PC-3 (cell line): Measurements from ENCODE around the gene ANKRD10. TPM values are rescaled to one million over a fixed set of nuclear protein-coding genes. Genes with fewer than 3 reads are reported as not detected.
A peak's percentile ranks its signal among the peaks of the same experiment; 100 is the strongest.

Experiments
- ATAC-seq: fragments of 200-7000 bp; cut with Tn5 transposase; 2 replicates; pipeline ENCODE4 v1.9.1; 2020; ENCODE audit warnings: mild to moderate bottlenecking, moderate library complexity
- BruUV-seq: library from RNA; stranded (reverse); fragments of 400-500 nt; replicated peaks from 2 replicates; lab custom pipeline; 2021; lab: Mats Ljungman, UMichigan
- CTCF ChIA-PET: fragments of 300-600 bp; sonication (Branson Sonifier 250); formaldehyde crosslinking; loops from one replicate; lab custom pipeline; 2022; ENCODE audit warnings: antibody characterized with exemption; lab: Charles Lee
- POLR2A ChIA-PET: fragments of 300-600 bp; sonication (Branson Sonifier 250); formaldehyde crosslinking; loops from one replicate; lab custom pipeline; 2022; ENCODE audit warnings: antibody characterized with exemption; ENCODE audit not compliant: unreplicated experiment; lab: Charles Lee
- DNase-seq: peaks from one replicate; pipeline ENCODE4 v3.0.0-alpha.2; 2015
- H2AFZ ChIP-seq: fragments of 300-600 bp; sonication (generic); 2 replicates; pipeline ENCODE4 v1.6.0; 2016; ENCODE audit warnings: antibody characterized with exemption, low read length
- H3F3A ChIP-seq: fragments of 300-600 bp; sonication (generic); one replicate; pipeline ENCODE4 v1.6.0; 2017; ENCODE audit warnings: antibody characterized with exemption, low read length, control low read depth, mild to moderate bottlenecking; ENCODE audit not compliant: unreplicated experiment
- H3K27ac ChIP-seq: fragments of 300-600 bp; sonication (generic); 2 replicates; pipeline ENCODE4 v1.5.1; 2016; ENCODE audit warnings: mild to moderate bottlenecking, low read length
- H3K27me3 ChIP-seq: fragments of 300-600 bp; sonication (generic); 2 replicates; pipeline ENCODE4 v1.6.1; 2016; ENCODE audit warnings: low read length, mixed read lengths
- H3K36me3 ChIP-seq: fragments of 300-600 bp; sonication (generic); 2 replicates; pipeline ENCODE4 v1.6.1; 2016; ENCODE audit warnings: low read depth, mixed run types, low read length, mixed read lengths
- H3K4me1 ChIP-seq: fragments of 300-600 bp; sonication (generic); 2 replicates; pipeline ENCODE4 v1.5.1; 2016; ENCODE audit warnings: low read length; ENCODE audit not compliant: insufficient read depth
- H3K4me2 ChIP-seq: fragments of 300-600 bp; sonication (generic); 2 replicates; pipeline ENCODE4 v1.6.0; 2016; ENCODE audit warnings: low read length
- H3K4me3 ChIP-seq: fragments of 300-600 bp; sonication (generic); 2 replicates; pipeline ENCODE4 v1.5.1; 2016; ENCODE audit warnings: mild to moderate bottlenecking, low read length, mixed read lengths
- H3K79me2 ChIP-seq: fragments of 300-600 bp; sonication (generic); 2 replicates; pipeline ENCODE4 v1.6.1; 2017; ENCODE audit warnings: low read length, mixed read lengths
- H3K9ac ChIP-seq: fragments of 300-600 bp; sonication (generic); 2 replicates; pipeline ENCODE4 v1.6.0; 2016; ENCODE audit warnings: mild to moderate bottlenecking, low read length
- H3K9me2 ChIP-seq: fragments of 300-600 bp; sonication (generic); replicated peaks from 2 replicates; pipeline ENCODE4 v1.6.1; 2016; ENCODE audit warnings: mixed run types, low read length, mixed read lengths
- H3K9me3 ChIP-seq: fragments of 300-600 bp; sonication (generic); 2 replicates; pipeline ENCODE4 v1.6.1; 2016; ENCODE audit warnings: low read length, mixed read lengths
- H4K20me1 ChIP-seq: fragments of 300-600 bp; sonication (generic); 2 replicates; pipeline ENCODE4 v1.6.1; 2016; ENCODE audit warnings: low read length, mixed read lengths
- CTCF ChIP-seq: fragments of 300-600 bp; sonication (generic); conservative IDR thresholded peaks from 2 replicates; pipeline ENCODE4 v1.5.1; 2017; ENCODE audit warnings: antibody characterized with exemption, low read depth, mild to moderate bottlenecking, low read length
- EZH2 ChIP-seq: fragments of 300-600 bp; sonication (generic); IDR thresholded peaks from one replicate; pipeline ENCODE4 v1.6.1; 2017; ENCODE audit warnings: antibody characterized with exemption, mild to moderate bottlenecking, low read length; ENCODE audit not compliant: unreplicated experiment
- EZH2phosphoT487 ChIP-seq: fragments of 300-600 bp; sonication (generic); IDR thresholded peaks from 2 replicates; pipeline ENCODE4 v1.6.1; 2018; ENCODE audit warnings: mild to moderate bottlenecking, antibody characterized with exemption, low read length, borderline replicate concordance
- intact Hi-C: fragments of 100-400 bp; cut with micrococcal nuclease; formaldehyde crosslinking; loops from 2 replicates; pipeline ENCODE4 v1.9.0; 2023
- total RNA-seq: library from RNA; depleted of rRNA; stranded (reverse); fragments of >200 nt; gene quantifications from 2 replicates; pipeline ENCODE4 v1.2.3, GENCODE V29; 2014

The ANKRD10 gene
- total RNA-seq, 1 experiment from 2014 or later: 60.2 TPM

GRCh38 chr13:110873639-110874507, 41.0 kb downstream of the ANKRD10 start:
- peak overlapping the region; percentile 61 for H3K4me3 ChIP-seq
- no peaks in the 10 kb centered on the region for H3K9me3 ChIP-seq
- no peaks in the 10 kb centered on the region for H3K36me3 ChIP-seq
- no peaks in the 10 kb centered on the region for H4K20me1 ChIP-seq
- CTCF ChIA-PET: no interaction called here
- H3K27ac ChIP-seq: no peak overlapping the region
- DNase-seq: no peak
- no peaks in the 10 kb centered on the region for H3F3A ChIP-seq
- intact Hi-C loops: loop anchor here (5.0 kb wide), 1 partner anchor 93 kb away; no protein-coding TSS in a partner anchor
- peak overlapping the region; percentile 88 for H3K4me2 ChIP-seq
- no TSS peak for BruUV-seq
- peaks cover 29% of the 10 kb centered on the region for H3K4me1 ChIP-seq
- POLR2A ChIA-PET: no interaction called here
- no peaks in the 10 kb centered on the region for H3K27me3 ChIP-seq
- TF ChIP-seq EZH2phosphoT487 (no peak), CTCF (no peak), EZH2 (no peak)
- peaks cover 6% of the 10 kb centered on the region; the same call in 1 of the 2 replicates for H3K79me2 ChIP-seq
- no peak for ATAC-seq
- H3K9ac ChIP-seq: peak overlapping the region; percentile 38
- peak overlapping the region; percentile 63 for H2AFZ ChIP-seq
- H3K9me2 ChIP-seq: no peaks in the 10 kb centered on the region

- H3K27me3 ChIP-seq: no peaks in the 10 kb centered on the region
- ChIA-PET POLR2A (no interaction called here), CTCF (no interaction called here)
- TF ChIP-seq CTCF (no peak), EZH2phosphoT487 (no peak), EZH2 (no peak)
- H3K9me2 ChIP-seq: no peaks in the 10 kb centered on the region
- no peak overlapping the region for H3K27ac ChIP-seq
- H2AFZ ChIP-seq: no peak overlapping the region
- no peaks in the 10 kb centered on the region for H3F3A ChIP-seq
- H3K4me2 ChIP-seq: no peak overlapping the region
- no peaks in the 10 kb centered on the region for H4K20me1 ChIP-seq
- H3K9me3 ChIP-seq: no peaks in the 10 kb centered on the region
- H3K4me1 ChIP-seq: peaks cover 29% of the 10 kb centered on the region
- peaks cover 6% of the 10 kb centered on the region; the same call in 1 of the 2 replicates for H3K79me2 ChIP-seq
- ATAC-seq (no peak), DNase-seq (no peak)
- no peak overlapping the region for H3K9ac ChIP-seq
- H3K4me3 ChIP-seq: no peak overlapping the region
- intact Hi-C loops: loop anchor here (5.0 kb wide), 1 partner anchor 94 kb away; no protein-coding TSS in a partner anchor
- H3K36me3 ChIP-seq: no peaks in the 10 kb centered on the region
- no TSS peak for BruUV-seq
Observed at GRCh38 chr13:110872768-110873638, 41.9 kb downstream of the ANKRD10 start.
